ENCODE measurements around the gene TMX4. TPM values are rescaled to one million over a fixed set of nuclear protein-coding genes. Genes with fewer than 3 reads are reported as not detected.

TMX4 gene
- total and polyA plus RNA-seq, 2 donors (not counting 3 experiments of a cell fraction or from before 2014, with no cell fraction given): 6.5 to 30.3 TPM

DNA sequence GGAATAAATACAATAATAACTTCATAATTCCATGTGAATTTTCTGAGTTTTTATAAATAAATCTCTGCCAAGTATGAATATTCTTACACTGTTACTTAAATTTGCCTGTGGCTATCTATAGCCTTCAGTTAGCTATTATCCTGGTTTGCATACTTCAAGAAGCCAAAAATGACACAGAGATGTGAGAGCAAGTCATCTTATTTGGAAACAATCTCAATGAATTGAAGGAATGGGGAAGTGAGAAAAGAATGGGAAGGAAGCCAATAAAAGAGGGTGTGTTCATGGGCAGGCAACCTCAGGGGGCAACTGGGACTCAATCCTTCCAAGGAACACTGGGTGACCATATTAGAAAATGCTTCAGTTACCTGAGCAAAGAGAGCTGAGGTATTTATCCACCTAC, 89.2 kb downstream of the TMX4 start:
- H4K20me1 ChIP-seq (replicated peaks; ENCODE audit: control insufficient read depth, extremely low read depth, insufficient read depth, low read length): no peaks in the 10 kb centered on the region
- H3K9me1 ChIP-seq (replicated peaks; ENCODE audit: control insufficient read depth, extremely low read depth, insufficient read depth, low read length): no peaks in the 10 kb centered on the region
- no peaks in the 10 kb centered on the region for H3K79me2 ChIP-seq (ENCODE audit: control insufficient read depth, insufficient read depth, low read length)
- intact Hi-C loops (cut with micrococcal nuclease) (loop anchor here (10.0 kb wide), 1 partner anchor 454 kb away; no protein-coding TSS in a partner anchor), dilution Hi-C loops (cut with MboI; ENCODE audit: extremely low pct_ligation_motif_present, low sequenced_read_pairs) (no loop called here)
- no peak overlapping the region for H3K4me3 ChIP-seq (replicated peaks in 1 of 3; ENCODE audit: insufficient read depth in 1 of 3, low read depth in 1 of 3, low read length in 3 of 3)
- no peak overlapping the region for H3K9ac ChIP-seq (replicated peaks; ENCODE audit: extremely low read depth, insufficient read depth, low read length)
- H3K4me1 ChIP-seq (ENCODE audit: control insufficient read depth, extremely low read depth, insufficient read depth, low read length): peaks cover 14% of the 10 kb centered on the region
- H3K9me3 ChIP-seq (replicated peaks; ENCODE audit: control insufficient read depth, insufficient read depth, low read length): no peaks in the 10 kb centered on the region
- TF ChIP-seq POLR2AphosphoS5 (IDR thresholded peaks at IDR 0.05; ENCODE audit: insufficient read depth, low read depth, low read length) (no peak), MYC (IDR thresholded peaks at IDR 0.05; ENCODE audit: low read depth, low read length) (no peak), GATA2 (IDR thresholded peaks at IDR 0.05; ENCODE audit: insufficient read depth, insufficient read length, low read depth, low read length) (no peak), POLR2A (IDR thresholded peaks at IDR 0.05; ENCODE audit: low read depth, low read length) (no peak), JUN (IDR thresholded peaks at IDR 0.05; ENCODE audit: borderline replicate concordance, insufficient read depth, insufficient read length, low read depth) (no peak), EZH2 (IDR thresholded peaks at IDR 0.05; ENCODE audit: borderline replicate concordance, low read depth, low read length, severe bottlenecking) (no peak), FOS (IDR thresholded peaks at IDR 0.05; ENCODE audit: borderline replicate concordance, insufficient read depth, low read length) (no peak)
- TF ChIP-seq, protein P1, sequence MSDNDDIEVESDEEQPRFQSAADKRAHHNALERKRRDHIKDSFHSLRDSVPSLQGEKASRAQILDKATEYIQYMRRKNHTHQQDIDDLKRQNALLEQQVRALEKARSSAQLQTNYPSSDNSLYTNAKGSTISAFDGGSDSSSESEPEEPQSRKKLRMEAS (IDR thresholded peaks at IDR 0.05; ENCODE audit: insufficient read depth, insufficient read length): no peak
- TF ChIP-seq, protein P2, sequence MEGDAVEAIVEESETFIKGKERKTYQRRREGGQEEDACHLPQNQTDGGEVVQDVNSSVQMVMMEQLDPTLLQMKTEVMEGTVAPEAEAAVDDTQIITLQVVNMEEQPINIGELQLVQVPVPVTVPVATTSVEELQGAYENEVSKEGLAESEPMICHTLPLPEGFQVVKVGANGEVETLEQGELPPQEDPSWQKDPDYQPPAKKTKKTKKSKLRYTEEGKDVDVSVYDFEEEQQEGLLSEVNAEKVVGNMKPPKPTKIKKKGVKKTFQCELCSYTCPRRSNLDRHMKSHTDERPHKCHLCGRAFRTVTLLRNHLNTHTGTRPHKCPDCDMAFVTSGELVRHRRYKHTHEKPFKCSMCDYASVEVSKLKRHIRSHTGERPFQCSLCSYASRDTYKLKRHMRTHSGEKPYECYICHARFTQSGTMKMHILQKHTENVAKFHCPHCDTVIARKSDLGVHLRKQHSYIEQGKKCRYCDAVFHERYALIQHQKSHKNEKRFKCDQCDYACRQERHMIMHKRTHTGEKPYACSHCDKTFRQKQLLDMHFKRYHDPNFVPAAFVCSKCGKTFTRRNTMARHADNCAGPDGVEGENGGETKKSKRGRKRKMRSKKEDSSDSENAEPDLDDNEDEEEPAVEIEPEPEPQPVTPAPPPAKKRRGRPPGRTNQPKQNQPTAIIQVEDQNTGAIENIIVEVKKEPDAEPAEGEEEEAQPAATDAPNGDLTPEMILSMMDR (IDR thresholded peaks at IDR 0.05; ENCODE audit: extremely low read depth in 1 of 2, insufficient read depth in 1 of 2, low read depth in 1 of 2, low read length in 2 of 2): no peak
- H2AFZ ChIP-seq (ENCODE audit: low read depth, low read length): no peak overlapping the region
- H3K27me3 ChIP-seq (ENCODE audit: control insufficient read depth in 2 of 2, insufficient read depth in 2 of 2, low read length in 2 of 2): no peaks in the 10 kb centered on the region
- DNase-seq (ENCODE audit: low read depth, low spot score) (no peak), FAIRE-seq (no peak)
- no TSS peak for BruUV-seq (replicated peaks)
- ChIA-PET POLR2A (no interaction called here), CTCF (interaction anchor here (1.5 kb wide), 1 partner anchor 43 kb away, joined by 3 read pairs; no protein-coding TSS in a partner anchor)
- H3K27ac ChIP-seq (ENCODE audit: insufficient read depth, low read depth, low read length): no peak overlapping the region
- no peak overlapping the region for H3K4me2 ChIP-seq (ENCODE audit: insufficient read depth, low read length)
- H3K36me3 ChIP-seq (ENCODE audit: control insufficient read depth in 2 of 2, extremely low read depth in 1 of 2, insufficient read depth in 2 of 2, low read length in 2 of 2): no peaks in the 10 kb centered on the region

Other genes starting within 250 kb of the TMX4 start
- not detected in 2 replicates for gene HAO1, start 79.3 kb downstream of the TMX4 start, total RNA-seq
- gene HAO1, start 79.3 kb downstream of the TMX4 start, polyA plus RNA-seq: not detected in 2 replicates
- gene PLCB1, start 112.5 kb upstream of the TMX4 start, total RNA-seq: 38.6 and 53.4 TPM in 2 replicates
- 5.7 and 10.2 TPM in 2 replicates for gene PLCB1, start 112.5 kb upstream of the TMX4 start, polyA plus RNA-seq

All from endothelial cell of umbilical vein (primary cell).